Amygdala (tissue), 56 donors: Measurements from ENCODE around the gene CYP46A1.
A peak's percentile ranks its signal among the peaks of the same experiment; 100 is the strongest.
"Not testable (repeated sequence)": the region's sequence is repeated elsewhere in the genome, so short reads cannot be mapped to it uniquely, and the experiment has no call there.

ENCODE experiments used
- DNase-seq, 56 donors: peaks; one replicate each; lab custom pipeline; 2025; lab: John Stamatoyannopoulos, UW

The CYP46A1 gene

GRCh38 chr14:99656171-99656570 lies 27.9 kb upstream of the CYP46A1 start:
- DNase-seq: no peak

- no peak for DNase-seq
Observed at GRCh38 chr14:99657645-99658155, 26.4 kb upstream of the CYP46A1 start.

- DNase-seq: no peak
Observed at GRCh38 chr14:99658218-99658845, 25.8 kb upstream of the CYP46A1 start.

GRCh38 chr14:99659333-99659741 lies 24.8 kb upstream of the CYP46A1 start:
- DNase-seq: no peak

GRCh38 chr14:99660006-99660566 lies 24.0 kb upstream of the CYP46A1 start:
- no peak for DNase-seq

GRCh38 chr14:99660794-99661193 lies 23.3 kb upstream of the CYP46A1 start:
- DNase-seq: no peak

- DNase-seq: not testable (repeated sequence)
Observed at GRCh38 chr14:99661206-99661605, 22.9 kb upstream of the CYP46A1 start.

- no peak for DNase-seq
Observed at GRCh38 chr14:99662846-99663245, 21.3 kb upstream of the CYP46A1 start.

GRCh38 chr14:99663386-99664057 lies 20.6 kb upstream of the CYP46A1 start:
- DNase-seq: no peak

- DNase-seq: peak in 20 of 56 donors; percentile 23 to 75 (median 51)
Observed at GRCh38 chr14:99664058-99664936, 19.8 kb upstream of the CYP46A1 start.

- DNase-seq: no peak
Observed at GRCh38 chr14:99664937-99665273, 19.2 kb upstream of the CYP46A1 start.

GRCh38 chr14:99666533-99666932 lies 17.6 kb upstream of the CYP46A1 start:
- DNase-seq: no peak

- DNase-seq: no peak
Observed at GRCh38 chr14:99667045-99667444, 17.1 kb upstream of the CYP46A1 start.

- no peak for DNase-seq
Observed at GRCh38 chr14:99667821-99668220, 16.3 kb upstream of the CYP46A1 start.

- DNase-seq: no peak
Observed at GRCh38 chr14:99668307-99669295, 15.5 kb upstream of the CYP46A1 start.

GRCh38 chr14:99670361-99671234 lies 13.5 kb upstream of the CYP46A1 start:
- DNase-seq: no peak

GRCh38 chr14:99671235-99672224 lies 12.6 kb upstream of the CYP46A1 start:
- DNase-seq: peak in 45 of 56 donors; percentile 16 to 87 (median 58)
